ENCODE data around the gene PIKFYVE.

DNA sequence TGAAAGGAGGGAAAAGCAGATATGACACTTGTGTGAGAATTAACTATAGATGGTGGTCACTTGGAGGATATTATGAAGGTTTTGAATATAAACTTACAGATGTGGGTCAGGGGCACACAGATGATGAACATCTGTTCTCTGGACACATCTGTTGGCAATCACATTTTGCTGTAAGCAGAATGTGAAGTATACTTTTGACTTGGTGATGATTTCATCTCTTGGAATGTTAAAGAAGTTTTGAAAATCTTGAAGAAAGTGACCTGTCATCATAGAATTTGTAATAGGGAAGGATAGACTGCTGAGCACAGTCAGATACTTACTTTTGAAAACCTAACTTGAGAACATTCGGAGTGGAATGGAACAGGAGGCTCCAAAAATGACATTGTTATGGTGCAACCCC is 40.2 kb downstream of the PIKFYVE start:
- TF ChIP-seq, protein P1, sequence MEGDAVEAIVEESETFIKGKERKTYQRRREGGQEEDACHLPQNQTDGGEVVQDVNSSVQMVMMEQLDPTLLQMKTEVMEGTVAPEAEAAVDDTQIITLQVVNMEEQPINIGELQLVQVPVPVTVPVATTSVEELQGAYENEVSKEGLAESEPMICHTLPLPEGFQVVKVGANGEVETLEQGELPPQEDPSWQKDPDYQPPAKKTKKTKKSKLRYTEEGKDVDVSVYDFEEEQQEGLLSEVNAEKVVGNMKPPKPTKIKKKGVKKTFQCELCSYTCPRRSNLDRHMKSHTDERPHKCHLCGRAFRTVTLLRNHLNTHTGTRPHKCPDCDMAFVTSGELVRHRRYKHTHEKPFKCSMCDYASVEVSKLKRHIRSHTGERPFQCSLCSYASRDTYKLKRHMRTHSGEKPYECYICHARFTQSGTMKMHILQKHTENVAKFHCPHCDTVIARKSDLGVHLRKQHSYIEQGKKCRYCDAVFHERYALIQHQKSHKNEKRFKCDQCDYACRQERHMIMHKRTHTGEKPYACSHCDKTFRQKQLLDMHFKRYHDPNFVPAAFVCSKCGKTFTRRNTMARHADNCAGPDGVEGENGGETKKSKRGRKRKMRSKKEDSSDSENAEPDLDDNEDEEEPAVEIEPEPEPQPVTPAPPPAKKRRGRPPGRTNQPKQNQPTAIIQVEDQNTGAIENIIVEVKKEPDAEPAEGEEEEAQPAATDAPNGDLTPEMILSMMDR (IDR thresholded peaks at IDR 0.05; ENCODE audit: insufficient read depth, low read depth, low read length), result no peak
- no peak for TF ChIP-seq EZH2 (IDR thresholded peaks at IDR 0.05; ENCODE audit: insufficient read depth, low read length)

Measured in astrocyte (in vitro differentiated cells and primary cell).